Daoy (cell line): ENCODE measurements around the gene C1orf198. TPM values are rescaled to one million over a fixed set of nuclear protein-coding genes. Genes with fewer than 3 reads are reported as not detected.

ENCODE experiments used
- DNase-seq: peaks from one replicate; pipeline ENCODE4 v3.0.0-alpha.2; 2015; ENCODE audit warnings: low read depth
- total RNA-seq: library from RNA; depleted of rRNA; stranded (reverse); fragments of >200 nt; shearing (Covaris generic); gene quantifications from 2 replicates; pipeline ENCODE4 v1.2.3, GENCODE V29; 2014

The C1orf198 gene
- total RNA-seq, 1 experiment from 2014 or later: 20.3 TPM

DNA sequence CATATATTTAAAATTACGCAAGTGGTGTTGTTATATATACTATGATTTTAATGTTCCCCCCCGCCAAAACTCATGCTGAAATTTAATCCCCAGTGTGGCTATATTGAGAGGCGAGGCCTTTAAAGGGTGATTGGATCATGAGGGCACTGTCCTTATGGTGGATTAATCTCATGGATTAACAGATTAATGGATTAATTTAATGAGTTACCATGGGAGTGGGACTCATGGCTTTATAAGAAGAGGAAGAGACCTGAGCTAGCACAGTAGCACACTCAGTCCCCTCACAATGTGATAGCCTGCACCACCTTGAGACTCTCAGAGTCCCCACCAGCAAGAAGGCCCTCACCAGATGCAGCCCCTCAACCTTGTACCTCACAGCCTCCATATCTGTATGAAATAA, 34.8 kb downstream of the C1orf198 start:
- no peak for DNase-seq

DNA sequence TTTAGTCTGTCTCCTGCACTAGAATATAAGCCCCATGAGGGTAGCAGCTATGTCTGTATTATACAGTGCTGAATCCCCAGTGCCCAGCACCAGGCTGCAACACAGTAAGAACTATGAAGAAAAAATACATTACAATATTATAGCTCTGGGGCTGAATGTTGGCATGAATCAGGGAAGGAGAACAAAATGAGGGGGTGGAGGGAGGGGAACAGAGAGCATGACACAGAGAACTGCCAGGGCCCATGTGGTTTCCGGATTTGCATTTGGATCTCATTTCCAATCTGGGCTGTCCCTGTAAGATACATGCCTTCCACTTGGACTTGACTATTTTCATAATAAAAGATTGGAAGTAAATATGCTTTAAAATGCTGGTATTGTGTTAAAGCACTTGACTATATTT, 35.8 kb downstream of the C1orf198 start:
- DNase-seq: no peak

GRCh38 chr1:230831771-230832170, 36.5 kb downstream of the C1orf198 start:
- DNase-seq: no peak

GRCh38 chr1:230828421-230828820, 39.9 kb downstream of the C1orf198 start:
- DNase-seq: no peak

GRCh38 chr1:230827801-230828200, 40.5 kb downstream of the C1orf198 start:
- no peak for DNase-seq

- no peak for DNase-seq
These were observed 41.1 kb downstream of the C1orf198 start for GRCh38 chr1:230827081-230827681.

DNA sequence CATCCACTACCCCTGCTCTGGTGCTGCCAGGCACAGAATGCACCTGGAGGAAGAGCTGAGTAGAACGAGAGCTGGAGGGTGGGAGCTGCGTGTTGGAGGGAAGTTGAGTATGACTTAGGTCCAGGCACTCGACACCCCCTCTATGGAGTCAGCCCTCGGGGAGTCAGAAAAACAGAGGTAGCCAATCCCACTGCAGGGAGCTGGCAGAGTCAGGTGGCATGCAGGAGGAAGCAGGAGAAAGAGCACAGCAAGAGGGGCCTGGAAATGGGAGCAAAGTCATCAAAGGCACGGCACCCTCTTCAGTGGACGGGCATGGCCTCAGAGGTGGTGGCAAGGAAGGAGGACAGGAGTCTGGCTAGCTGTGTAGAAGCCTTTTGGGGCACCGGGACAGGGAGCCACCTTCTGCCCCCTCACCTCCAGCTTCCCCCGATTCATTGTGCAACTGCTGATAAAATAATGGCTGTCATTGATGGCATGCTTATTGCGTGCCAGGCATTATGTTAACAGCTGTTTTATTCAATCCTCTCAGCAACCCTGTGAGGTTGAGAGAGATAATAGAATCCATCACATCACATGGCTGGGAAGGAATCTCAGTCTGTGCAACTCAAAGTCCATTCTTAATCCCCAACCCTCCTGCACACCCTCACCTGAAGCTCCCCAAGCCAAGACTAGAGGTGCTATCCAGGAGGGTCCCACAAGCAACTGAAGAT, 42.0 kb downstream of the C1orf198 start:
- DNase-seq: no peak

GRCh38 chr1:230825761-230826160, 42.6 kb downstream of the C1orf198 start:
- DNase-seq: no peak

- peak; percentile 20 for DNase-seq
These were observed 43.2 kb downstream of the C1orf198 start for GRCh38 chr1:230824919-230825721.

DNA sequence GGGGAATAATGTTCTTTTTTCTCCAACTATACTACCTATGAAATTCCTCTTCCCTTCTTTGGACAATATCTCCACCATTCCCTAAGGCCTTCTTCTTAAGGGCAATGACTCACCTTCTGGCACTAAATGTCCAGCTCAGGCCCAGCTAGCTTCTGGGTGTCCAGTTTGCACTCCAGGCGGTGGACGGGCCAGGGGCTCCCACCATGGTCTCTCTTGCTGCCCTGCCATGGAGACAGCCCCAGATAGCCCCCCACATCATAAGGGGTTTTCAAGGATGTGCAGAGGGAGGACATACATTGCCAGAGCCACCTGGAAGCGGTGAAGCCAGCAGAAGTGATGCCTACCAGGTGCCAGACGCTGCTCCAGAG, 43.8 kb downstream of the C1orf198 start:
- no peak for DNase-seq

DNA sequence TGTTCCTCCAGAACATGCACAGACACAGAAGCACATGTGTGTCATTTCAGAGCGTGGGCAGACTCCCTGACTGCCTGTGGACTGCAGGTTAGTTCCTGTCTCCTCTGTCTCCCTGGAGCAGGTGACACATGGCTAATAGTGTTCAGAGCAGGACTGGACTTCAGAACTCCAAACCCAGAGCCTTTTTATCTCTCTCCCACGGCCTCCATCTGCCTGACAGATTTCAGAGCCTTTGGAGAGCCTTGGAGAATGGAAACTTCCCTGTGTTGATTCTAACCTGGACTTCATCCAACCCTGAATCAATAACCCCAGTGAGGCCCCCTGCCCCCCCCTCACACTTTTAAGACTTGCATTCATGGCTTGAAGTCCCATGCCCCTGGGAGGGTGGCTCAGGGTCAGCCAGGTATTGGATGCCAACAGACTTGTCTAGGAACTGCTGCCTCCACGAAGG, 44.4 kb downstream of the C1orf198 start:
- DNase-seq: no peak

- no peak for DNase-seq
These were observed 44.9 kb downstream of the C1orf198 start for GRCh38 chr1:230823426-230823825.

DNA sequence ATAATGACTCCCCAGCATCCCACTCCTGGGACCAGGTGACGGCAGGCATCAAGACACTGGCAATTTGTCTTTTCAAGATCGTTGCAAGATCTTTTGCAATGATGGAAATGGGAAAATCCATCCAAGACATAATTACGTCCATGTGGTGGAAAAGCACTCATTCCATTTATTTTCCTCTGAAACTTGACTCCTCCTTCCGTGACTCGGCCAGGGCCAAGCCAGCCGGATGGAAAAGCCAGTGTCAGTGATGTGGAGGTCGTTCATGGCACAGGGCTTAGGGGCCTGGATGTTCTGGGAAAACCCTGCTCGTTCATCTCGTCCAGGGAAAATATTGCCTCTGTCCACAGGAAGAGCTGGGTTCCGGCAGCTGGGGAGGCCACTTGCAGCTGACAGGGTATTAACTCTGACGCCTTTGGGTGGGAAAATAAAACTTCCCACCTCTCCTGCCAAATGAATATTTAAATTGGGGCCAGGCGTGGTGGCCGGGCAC, 46.2 kb downstream of the C1orf198 start:
- DNase-seq: peak; percentile 26

DNA sequence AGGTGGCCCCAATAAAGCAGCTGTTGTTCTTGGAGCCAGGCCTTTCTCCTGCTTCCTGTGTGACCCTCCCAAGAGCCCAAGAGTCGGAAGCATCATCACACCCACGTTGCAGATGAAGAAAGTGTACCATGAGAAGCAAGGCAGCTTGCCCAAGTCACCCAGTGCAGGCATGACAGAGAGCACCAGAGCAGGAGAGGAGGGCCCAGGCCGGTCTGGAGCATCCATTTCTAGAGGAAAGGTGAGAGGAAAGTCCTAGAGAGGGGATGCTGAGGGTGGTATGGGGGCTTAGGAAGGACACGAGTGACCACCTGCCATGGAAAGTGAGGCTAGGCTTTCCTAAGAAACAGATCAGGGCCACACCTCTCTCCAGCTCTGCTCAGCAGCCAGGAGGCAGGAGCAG, 47.0 kb downstream of the C1orf198 start:
- DNase-seq: no peak

DNA sequence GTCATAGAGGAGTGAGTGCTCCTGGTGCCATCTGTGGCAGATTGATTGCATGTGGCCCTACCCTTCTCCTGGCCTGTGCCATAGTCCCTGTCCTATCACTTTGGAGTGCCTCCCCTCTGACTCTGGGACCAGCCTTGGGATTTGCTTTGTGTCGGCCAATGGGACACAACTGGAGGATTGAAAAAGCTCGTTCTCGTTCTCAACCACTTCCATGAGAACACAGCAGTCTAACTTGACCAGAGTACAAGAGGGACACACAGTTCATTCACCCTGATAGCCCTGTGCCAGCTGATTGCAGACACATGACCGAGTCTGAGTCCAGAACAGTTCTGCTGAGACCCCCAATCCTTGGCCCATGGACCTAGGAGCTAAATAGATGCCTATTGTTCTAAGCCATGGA, 47.8 kb downstream of the C1orf198 start:
- no peak for DNase-seq

GRCh38 chr1:230819976-230820375, 48.3 kb downstream of the C1orf198 start:
- DNase-seq: no peak

GRCh38 chr1:230818901-230819300, 49.4 kb downstream of the C1orf198 start:
- DNase-seq: no peak

DNA sequence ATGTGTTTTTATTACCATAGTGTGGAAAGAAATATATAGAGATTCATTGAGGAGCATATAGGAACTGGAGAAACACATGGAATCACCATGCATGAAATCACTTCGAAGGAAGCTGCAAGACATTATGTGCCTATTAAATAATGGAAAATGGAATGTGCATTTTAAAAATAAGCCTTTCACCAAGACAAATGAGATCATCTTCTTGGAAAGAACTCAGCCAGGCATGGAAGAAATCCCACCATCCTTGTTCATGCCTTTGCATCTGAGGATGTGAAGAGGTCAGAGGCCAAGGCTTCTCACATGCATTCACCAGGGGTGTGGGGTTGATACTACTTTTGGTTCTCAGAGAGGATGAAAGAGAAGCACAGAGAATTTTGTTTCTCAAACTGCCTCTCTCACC, 50.0 kb downstream of the C1orf198 start:
- DNase-seq: no peak

GRCh38 chr1:230816018-230816417, 52.3 kb downstream of the C1orf198 start:
- DNase-seq: no peak

- DNase-seq: no peak
These were observed 53.2 kb downstream of the C1orf198 start for GRCh38 chr1:230814949-230815692.

DNA sequence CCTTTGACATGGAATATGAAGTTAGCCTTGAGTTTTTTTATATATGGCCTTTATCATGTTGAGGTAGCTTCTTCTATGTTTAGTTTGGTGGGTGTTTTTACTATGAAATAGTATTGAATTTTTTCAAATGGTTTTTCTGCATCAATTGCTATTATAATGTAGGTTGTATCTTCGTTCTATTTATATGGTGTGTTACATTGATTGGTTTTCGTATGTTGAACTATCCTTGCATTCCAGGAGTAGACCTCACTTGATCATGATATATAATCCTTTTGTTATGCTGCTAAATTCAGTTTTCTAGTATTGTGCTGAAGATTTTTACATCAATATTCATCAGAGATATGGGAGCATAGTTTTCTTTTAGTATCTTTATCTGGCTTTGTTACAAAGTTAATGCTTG, 55.8 kb downstream of the C1orf198 start:
- no peak for DNase-seq
